Kidney epithelial cell (primary cell): Measurements from ENCODE around the gene CPPED1. TPM values are rescaled to one million over a fixed set of nuclear protein-coding genes. Genes with fewer than 3 reads are reported as not detected.

Source experiments
- DNase-seq: peaks from one replicate; pipeline ENCODE4 v3.0.0-alpha.2; 2010; ENCODE audit warnings: low read depth
- H3K27me3 ChIP-seq: 2 replicates; pipeline ENCODE4 v1.6.0; 2011; ENCODE audit warnings: low read length; ENCODE audit not compliant: control insufficient read depth, insufficient read depth
- H3K36me3 ChIP-seq: 2 replicates; pipeline ENCODE4 v1.5.1; 2011; ENCODE audit warnings: low read length; ENCODE audit not compliant: control insufficient read depth, insufficient read depth
- H3K4me3 ChIP-seq: 2 replicates; pipeline ENCODE4 v1.5.1; 2011; ENCODE audit warnings: low read depth, mild to moderate bottlenecking, control low read depth, low read length
- total RNA-seq: library from RNA; depleted of rRNA; stranded (reverse); fragments of >200 nt; gene quantifications from 2 replicates; pipeline ENCODE4 v1.2.3, GENCODE V29; 2015
- TF ChIP-seq, protein P1 (sequence below): IDR thresholded peaks from 2 replicates; pipeline ENCODE4 v1.5.1; 2011; ENCODE audit warnings: mild to moderate bottlenecking, moderate library complexity, low read length, control low read depth, inconsistent platforms; ENCODE audit not compliant: insufficient read depth, poor library complexity, severe bottlenecking

The CPPED1 gene
- total RNA-seq, 1 donor from 2014 or later = 25.3 TPM

DNA sequence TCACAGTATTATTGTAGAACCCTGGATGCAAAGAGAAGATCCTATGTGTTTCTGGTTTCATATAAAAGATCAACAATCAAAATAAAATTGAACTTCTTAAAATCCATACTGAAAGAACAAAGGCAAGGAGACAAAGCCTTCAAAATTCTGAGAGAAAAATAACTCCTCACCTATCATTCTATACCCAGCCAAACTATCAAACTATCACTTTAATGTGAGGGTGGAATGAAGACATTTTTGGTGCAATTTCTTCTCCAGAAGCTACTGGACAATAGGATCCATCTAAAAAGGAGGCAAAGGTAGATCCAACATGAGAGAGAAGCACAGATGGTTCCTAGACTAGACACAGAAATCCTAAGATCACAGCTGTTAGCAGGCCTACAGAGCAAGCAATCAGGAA is 71.1 kb downstream of the CPPED1 start:
- TF ChIP-seq, protein P1, sequence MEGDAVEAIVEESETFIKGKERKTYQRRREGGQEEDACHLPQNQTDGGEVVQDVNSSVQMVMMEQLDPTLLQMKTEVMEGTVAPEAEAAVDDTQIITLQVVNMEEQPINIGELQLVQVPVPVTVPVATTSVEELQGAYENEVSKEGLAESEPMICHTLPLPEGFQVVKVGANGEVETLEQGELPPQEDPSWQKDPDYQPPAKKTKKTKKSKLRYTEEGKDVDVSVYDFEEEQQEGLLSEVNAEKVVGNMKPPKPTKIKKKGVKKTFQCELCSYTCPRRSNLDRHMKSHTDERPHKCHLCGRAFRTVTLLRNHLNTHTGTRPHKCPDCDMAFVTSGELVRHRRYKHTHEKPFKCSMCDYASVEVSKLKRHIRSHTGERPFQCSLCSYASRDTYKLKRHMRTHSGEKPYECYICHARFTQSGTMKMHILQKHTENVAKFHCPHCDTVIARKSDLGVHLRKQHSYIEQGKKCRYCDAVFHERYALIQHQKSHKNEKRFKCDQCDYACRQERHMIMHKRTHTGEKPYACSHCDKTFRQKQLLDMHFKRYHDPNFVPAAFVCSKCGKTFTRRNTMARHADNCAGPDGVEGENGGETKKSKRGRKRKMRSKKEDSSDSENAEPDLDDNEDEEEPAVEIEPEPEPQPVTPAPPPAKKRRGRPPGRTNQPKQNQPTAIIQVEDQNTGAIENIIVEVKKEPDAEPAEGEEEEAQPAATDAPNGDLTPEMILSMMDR = no peak
- H3K27me3 ChIP-seq = no peaks in the 10 kb centered on the region
- H3K36me3 ChIP-seq = no peaks in the 10 kb centered on the region
- no peak for DNase-seq
- H3K4me3 ChIP-seq = no peak overlapping the region

DNA sequence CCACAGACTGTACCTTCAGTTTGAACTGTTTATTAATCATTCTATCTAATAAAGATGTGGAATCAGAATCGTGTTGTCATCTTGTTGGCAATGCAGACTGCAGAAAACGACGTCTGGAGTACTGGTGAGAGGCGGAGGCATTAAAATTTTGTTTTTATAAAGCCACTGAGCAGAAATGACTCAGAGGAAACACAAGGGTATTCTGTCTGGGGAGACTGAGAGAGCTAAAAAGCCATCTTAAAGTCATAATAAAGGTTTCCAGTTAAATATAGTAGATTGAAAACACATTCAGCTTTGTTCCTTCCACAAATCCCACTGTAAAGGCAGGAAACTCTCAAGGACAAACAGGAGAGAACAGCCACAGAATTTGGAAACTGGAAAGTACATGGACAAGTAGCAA is 74.2 kb downstream of the CPPED1 start:
- no peak overlapping the region for H3K4me3 ChIP-seq
- H3K36me3 ChIP-seq = no peaks in the 10 kb centered on the region
- peak; percentile 34 for DNase-seq
- TF ChIP-seq, protein P1 = no peak
- H3K27me3 ChIP-seq = no peaks in the 10 kb centered on the region

DNA sequence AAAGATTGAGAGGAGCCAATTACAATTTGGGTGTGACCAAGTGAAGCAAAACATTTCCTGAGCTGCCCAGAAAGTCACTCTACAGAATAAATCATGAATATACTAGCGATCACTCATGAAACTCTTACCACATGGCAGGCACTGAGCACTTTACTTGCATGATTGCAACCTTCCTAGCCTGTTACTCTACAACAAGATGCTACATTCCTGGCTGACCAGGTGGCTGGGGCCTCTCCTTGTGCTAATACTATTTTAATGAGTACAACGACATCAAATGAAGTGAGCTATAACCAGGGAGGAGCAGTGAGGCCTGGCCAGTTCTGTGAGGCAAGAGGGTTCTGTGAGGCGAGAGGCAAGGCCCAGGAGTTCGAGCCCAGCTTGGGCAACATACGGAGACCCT is 75.2 kb downstream of the CPPED1 start:
- Histone ChIP-seq H3K27me3 (no peaks in the 10 kb centered on the region), H3K4me3 (no peak overlapping the region), H3K36me3 (no peaks in the 10 kb centered on the region)
- DNase-seq = peak; percentile 61
- TF ChIP-seq, protein P1 = no peak

DNA sequence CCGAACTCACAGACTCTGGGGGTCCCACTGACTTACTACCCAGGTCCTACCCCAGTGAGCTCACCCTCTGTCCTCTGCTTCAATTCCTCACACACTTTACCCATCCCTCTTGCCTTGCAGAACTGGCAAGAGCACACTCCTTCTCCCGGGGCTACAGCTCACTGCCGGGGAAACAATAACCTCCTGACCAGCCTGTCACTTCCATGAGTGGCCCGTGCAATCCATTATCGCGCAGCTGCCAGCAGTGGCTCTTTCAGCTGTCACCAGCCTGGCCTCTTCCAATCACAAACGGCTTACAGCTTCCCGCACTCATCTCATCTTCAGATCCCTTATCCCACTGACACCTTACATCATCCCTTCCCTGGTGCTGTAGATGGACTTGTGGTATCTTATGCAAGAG is 79.5 kb downstream of the CPPED1 start:
- DNase-seq = no peak
- Histone ChIP-seq H3K27me3 (no peaks in the 10 kb centered on the region), H3K36me3 (no peaks in the 10 kb centered on the region), H3K4me3 (no peak overlapping the region)
- TF ChIP-seq, protein P1 = no peak

DNA sequence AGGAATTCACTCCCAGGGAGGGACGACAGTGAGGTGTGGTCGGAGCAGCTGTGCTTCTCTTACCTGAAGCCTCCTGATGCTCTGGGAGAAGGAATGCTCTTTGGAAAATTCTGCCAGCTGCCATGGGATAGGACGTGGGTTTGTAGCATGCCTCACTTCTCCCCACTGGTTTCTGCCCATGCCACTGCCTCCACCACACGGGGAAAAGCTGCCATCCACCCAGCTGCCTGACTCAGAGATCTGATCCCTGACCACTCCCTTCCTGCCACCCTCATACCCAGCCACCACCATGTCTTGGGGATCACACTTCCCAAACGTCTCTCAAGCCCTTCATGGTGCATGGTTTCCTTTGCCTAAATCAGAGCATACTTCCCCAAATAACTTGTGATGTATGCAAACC is 80.0 kb downstream of the CPPED1 start:
- Histone ChIP-seq H3K36me3 (no peaks in the 10 kb centered on the region), H3K4me3 (no peak overlapping the region), H3K27me3 (no peaks in the 10 kb centered on the region)
- DNase-seq = no peak
- TF ChIP-seq, protein P1 = no peak

DNA sequence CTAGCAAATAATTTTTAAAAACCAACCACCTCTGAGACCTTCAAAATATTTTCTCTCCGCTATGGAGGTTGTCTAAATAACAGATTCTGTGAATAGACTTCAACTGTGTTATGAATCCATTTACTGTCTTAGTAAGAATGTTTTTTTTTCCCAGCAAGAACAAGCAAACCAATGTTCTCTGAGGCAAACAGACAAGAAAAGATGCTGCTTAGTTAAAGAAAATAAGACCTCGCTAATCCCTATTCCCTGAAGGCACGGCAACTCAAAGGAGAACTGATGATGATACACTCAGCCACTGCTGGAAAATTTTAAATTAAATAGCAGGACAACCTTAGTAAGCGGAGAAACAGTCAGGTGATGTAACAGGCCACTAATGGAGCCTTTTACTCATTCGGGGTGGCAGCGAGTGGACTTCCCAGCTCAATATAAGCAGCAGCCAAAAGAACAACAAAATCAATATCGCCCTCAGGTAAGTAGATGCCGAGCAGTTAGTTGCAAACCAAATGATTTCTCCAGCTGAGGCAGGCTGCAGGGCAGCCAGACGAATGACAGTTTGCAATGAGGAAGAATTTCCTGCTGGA is 81.8 kb downstream of the CPPED1 start:
- Histone ChIP-seq H3K4me3 (no peak overlapping the region), H3K27me3 (no peaks in the 10 kb centered on the region), H3K36me3 (no peaks in the 10 kb centered on the region)
- DNase-seq = no peak
- TF ChIP-seq, protein P1 = no peak
